Measurements from ENCODE around the gene MLYCD.

The MLYCD gene

DNA sequence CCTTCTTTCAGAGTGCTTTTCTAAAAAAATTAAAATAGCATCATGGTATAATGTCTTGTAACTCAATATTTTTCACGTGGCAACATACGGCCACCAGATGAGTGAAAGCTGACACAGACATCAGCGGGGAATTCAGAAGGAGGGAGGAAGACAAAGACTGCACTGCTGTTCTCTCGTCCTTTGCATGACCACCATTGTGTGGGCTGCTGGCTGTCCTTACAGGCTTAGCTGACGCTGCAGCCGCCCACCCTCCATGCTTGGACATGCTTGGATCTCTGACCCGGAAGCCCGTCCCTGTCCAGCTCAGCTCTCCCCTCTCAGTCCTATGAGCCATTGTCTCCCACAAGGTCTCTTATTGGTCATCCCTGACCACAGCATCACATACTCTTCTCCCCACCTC lies 11.4 kb upstream of the MLYCD start:
- Histone ChIP-seq H3K27ac (no peak overlapping the region), H3K9me3 (no peaks in the 10 kb centered on the region), H3K4me3 (ENCODE audit: low read depth in 1 of 2, low read length in 1 of 2) (no peak overlapping the region), H3K36me3 (no peaks in the 10 kb centered on the region), H3K4me1 (ENCODE audit: control insufficient read depth in 1 of 2, insufficient read depth in 1 of 2, low read depth in 1 of 2, low read length in 1 of 2) (no peaks in the 10 kb centered on the region), H3K27me3 (peaks cover 8% of the 10 kb centered on the region)
- TF ChIP-seq, protein P1, sequence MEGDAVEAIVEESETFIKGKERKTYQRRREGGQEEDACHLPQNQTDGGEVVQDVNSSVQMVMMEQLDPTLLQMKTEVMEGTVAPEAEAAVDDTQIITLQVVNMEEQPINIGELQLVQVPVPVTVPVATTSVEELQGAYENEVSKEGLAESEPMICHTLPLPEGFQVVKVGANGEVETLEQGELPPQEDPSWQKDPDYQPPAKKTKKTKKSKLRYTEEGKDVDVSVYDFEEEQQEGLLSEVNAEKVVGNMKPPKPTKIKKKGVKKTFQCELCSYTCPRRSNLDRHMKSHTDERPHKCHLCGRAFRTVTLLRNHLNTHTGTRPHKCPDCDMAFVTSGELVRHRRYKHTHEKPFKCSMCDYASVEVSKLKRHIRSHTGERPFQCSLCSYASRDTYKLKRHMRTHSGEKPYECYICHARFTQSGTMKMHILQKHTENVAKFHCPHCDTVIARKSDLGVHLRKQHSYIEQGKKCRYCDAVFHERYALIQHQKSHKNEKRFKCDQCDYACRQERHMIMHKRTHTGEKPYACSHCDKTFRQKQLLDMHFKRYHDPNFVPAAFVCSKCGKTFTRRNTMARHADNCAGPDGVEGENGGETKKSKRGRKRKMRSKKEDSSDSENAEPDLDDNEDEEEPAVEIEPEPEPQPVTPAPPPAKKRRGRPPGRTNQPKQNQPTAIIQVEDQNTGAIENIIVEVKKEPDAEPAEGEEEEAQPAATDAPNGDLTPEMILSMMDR (IDR thresholded peaks at IDR 0.05), result no peak

DNA sequence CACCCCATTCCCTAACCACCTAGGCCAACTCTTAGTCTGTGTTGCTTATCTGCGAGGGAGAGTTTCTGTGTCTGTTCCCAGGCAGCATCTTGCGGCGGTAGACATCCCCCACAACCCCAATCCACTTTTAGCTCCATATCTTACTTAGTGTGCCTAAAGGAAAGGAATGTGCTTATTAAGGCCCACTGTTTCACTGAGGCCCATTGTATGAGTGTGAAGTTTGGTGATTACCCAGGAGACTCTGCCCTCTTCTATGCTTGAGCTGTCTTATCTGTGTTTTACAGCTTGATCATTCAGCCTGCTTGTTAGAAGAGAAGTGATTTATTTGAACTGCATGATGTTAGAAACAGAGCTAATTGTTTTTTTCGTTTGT lies 10.3 kb upstream of the MLYCD start:
- no peaks in the 10 kb centered on the region for H3K9me3 ChIP-seq
- peaks cover 8% of the 10 kb centered on the region for H3K27me3 ChIP-seq
- TF ChIP-seq, protein P1 (IDR thresholded peaks at IDR 0.05), result no peak
- no peak overlapping the region for H3K4me3 ChIP-seq (ENCODE audit: low read depth in 1 of 2, low read length in 1 of 2)
- no peak overlapping the region for H3K27ac ChIP-seq
- H3K36me3 ChIP-seq, result no peaks in the 10 kb centered on the region
- no peaks in the 10 kb centered on the region for H3K4me1 ChIP-seq (ENCODE audit: control insufficient read depth in 1 of 2, insufficient read depth in 1 of 2, low read depth in 1 of 2, low read length in 1 of 2)

DNA sequence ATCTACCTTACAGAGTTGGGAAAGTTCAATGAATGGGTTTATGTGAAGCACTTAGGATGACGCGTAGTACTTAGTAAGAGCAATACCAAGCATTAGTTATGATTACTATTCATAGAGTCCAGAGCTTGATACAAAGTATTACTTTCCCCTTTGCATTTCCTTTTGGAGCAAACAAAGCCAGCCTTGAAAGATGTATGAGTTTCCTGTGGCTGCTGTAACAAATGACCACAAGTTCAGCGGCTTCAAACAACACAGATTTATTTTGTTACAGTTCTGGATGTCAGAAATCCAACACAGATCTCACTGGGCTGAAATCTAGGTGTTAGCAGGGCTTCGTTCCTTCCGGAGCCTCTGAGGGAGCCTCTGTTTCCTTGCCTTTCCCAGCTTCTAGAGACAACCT lies 8.6 kb upstream of the MLYCD start:
- H3K4me3 ChIP-seq (ENCODE audit: low read depth in 1 of 2, low read length in 1 of 2), result no peak overlapping the region
- TF ChIP-seq, protein P1 (IDR thresholded peaks at IDR 0.05), result no peak
- H3K36me3 ChIP-seq, result no peaks in the 10 kb centered on the region
- no peaks in the 10 kb centered on the region for H3K4me1 ChIP-seq (ENCODE audit: control insufficient read depth in 1 of 2, insufficient read depth in 1 of 2, low read depth in 1 of 2, low read length in 1 of 2)
- no peak overlapping the region for H3K27ac ChIP-seq
- peaks cover 21% of the 10 kb centered on the region for H3K27me3 ChIP-seq
- H3K9me3 ChIP-seq, result no peaks in the 10 kb centered on the region

DNA sequence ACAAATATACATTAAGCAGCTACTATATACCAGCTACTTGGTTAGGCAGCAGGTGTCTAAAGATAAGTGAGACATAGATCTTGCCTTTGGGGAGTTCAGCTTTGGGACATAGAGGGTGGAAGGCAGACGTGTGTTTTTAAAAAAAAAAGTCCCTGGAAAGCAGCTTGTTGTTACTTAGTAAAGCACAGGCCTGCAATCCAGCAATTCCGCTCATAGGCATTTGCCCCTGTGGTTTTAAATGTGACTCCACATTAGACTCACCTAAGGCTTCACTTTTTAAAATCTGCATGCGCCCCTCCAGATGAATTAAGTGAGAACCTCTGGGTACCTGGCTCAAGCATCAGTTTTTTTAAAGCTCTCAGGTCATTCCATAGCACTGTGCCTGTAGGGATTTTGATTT lies 7.2 kb upstream of the MLYCD start:
- TF ChIP-seq, protein P1 (IDR thresholded peaks at IDR 0.05), result no peak
- H3K9me3 ChIP-seq, result no peaks in the 10 kb centered on the region
- H3K27me3 ChIP-seq, result peaks cover 27% of the 10 kb centered on the region
- H3K27ac ChIP-seq, result no peak overlapping the region
- H3K4me3 ChIP-seq (ENCODE audit: low read depth in 1 of 2, low read length in 1 of 2), result no peak overlapping the region
- H3K36me3 ChIP-seq, result no peaks in the 10 kb centered on the region
- no peaks in the 10 kb centered on the region for H3K4me1 ChIP-seq (ENCODE audit: control insufficient read depth in 1 of 2, insufficient read depth in 1 of 2, low read depth in 1 of 2, low read length in 1 of 2)

DNA sequence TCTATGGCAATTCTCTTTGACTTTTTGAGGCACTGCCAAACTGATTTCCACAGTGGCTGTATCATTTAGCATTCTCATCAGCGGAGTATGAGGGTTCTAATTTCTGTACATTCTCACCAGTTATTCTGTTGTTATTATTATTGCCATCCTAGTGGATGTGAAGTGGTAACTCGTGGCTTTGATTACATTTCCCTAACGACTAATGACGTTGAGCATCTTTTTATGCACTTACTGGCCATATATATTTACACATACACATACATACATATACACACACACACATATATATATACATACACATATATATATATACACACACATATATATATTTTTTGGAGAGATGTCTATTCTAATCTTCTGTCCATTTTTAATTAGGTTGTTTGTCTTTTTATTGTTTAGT lies 3.7 kb upstream of the MLYCD start:
- TF ChIP-seq, protein P1 (IDR thresholded peaks at IDR 0.05), result no peak
- peaks cover 22% of the 10 kb centered on the region for H3K27me3 ChIP-seq
- H3K36me3 ChIP-seq, result no peaks in the 10 kb centered on the region
- no peak overlapping the region for H3K27ac ChIP-seq
- H3K4me3 ChIP-seq (ENCODE audit: low read depth in 1 of 2, low read length in 1 of 2), result no peak overlapping the region
- peaks cover 15 to 17% of the 10 kb centered on the region in 2 experiments for H3K4me1 ChIP-seq (ENCODE audit: control insufficient read depth in 1 of 2, insufficient read depth in 1 of 2, low read depth in 1 of 2, low read length in 1 of 2)
- no peaks in the 10 kb centered on the region for H3K9me3 ChIP-seq

DNA sequence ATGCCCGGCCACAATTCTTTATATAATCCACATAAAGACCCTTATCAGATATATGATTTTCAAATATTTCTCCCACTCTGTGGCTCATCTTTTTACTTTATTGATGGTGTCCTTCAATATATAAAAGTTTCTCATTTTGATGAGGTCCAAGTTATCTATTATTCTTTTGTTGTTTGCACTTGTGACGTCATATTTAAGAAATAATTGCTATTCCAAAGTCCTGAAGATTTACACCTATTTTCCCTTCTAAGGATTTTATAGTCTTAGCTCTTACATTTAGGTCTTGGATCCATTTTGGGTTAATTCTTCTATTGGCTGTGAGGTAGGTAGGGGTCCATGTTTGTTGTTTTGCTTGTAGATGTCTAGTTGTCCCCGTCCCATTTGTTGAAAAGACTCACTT lies 3.0 kb upstream of the MLYCD start:
- Histone ChIP-seq H3K27ac (no peak overlapping the region), H3K4me1 (ENCODE audit: control insufficient read depth in 1 of 2, insufficient read depth in 1 of 2, low read depth in 1 of 2, low read length in 1 of 2) (peaks cover 15 to 18% of the 10 kb centered on the region in 2 experiments), H3K4me3 (ENCODE audit: low read depth in 1 of 2, low read length in 1 of 2) (no peak overlapping the region), H3K9me3 (no peaks in the 10 kb centered on the region), H3K36me3 (no peaks in the 10 kb centered on the region), H3K27me3 (peaks cover 18% of the 10 kb centered on the region)
- TF ChIP-seq, protein P1 (IDR thresholded peaks at IDR 0.05), result no peak
